Measurements from ENCODE around the gene FLRT1. TPM values are rescaled to one million over a fixed set of nuclear protein-coding genes. Genes with fewer than 3 reads are reported as not detected.

The FLRT1 gene
- total RNA-seq, 1 donor from 2014 or later = 0.11 TPM

GRCh38 chr11:64028398-64029115 lies 7.2 kb upstream of the FLRT1 start:
- no peaks in the 10 kb centered on the region for H3K36me3 Mint-ChIP-seq
- Histone ChIP-seq H3K27ac (no peak overlapping the region), H3K36me3 (no peaks in the 10 kb centered on the region), H3K4me1 (peaks cover 27% of the 10 kb centered on the region), H3K9me3 (ENCODE audit: low read depth) (no peaks in the 10 kb centered on the region), H3K9ac (no peak overlapping the region), H3K27me3 (peaks cover 47% of the 10 kb centered on the region), H3F3A (ENCODE audit: low read depth) (peaks cover 13% of the 10 kb centered on the region), H3K79me2 (ENCODE audit: low read depth) (no peaks in the 10 kb centered on the region), H3K4me3 (no peak overlapping the region), H2AFZ (replicated peaks) (no peak overlapping the region), H3K4me2 (peak overlapping the region; percentile 71), H4K20me1 (ENCODE audit: low read depth) (peaks cover 6% of the 10 kb centered on the region)
- H3K4me3 Mint-ChIP-seq = peak overlapping the region; percentile 52
- peak overlapping the region; percentile 85 for H3K27ac Mint-ChIP-seq
- no peaks in the 10 kb centered on the region for H3K9me3 Mint-ChIP-seq
- TF ChIP-seq EZH2phosphoT487 (IDR thresholded peaks at IDR 0.05) = no peak
- no peak for TF ChIP-seq CTCF (IDR thresholded peaks at IDR 0.05)
- DNase-seq (ENCODE audit: low spot score) = peak; percentile 96
- H3K27me3 Mint-ChIP-seq (ENCODE audit: insufficient read depth, low read depth) = peaks cover 4% of the 10 kb centered on the region
- H3K4me1 Mint-ChIP-seq = peaks cover 58% of the 10 kb centered on the region

- no peak overlapping the region for H3K4me3 ChIP-seq
- peaks cover 8% of the 10 kb centered on the region for H3K27me3 Mint-ChIP-seq (ENCODE audit: insufficient read depth, low read depth)
Observed at GRCh38 chr11:64029773-64030172, 6.0 kb upstream of the FLRT1 start.

GRCh38 chr11:64031001-64031400 lies 4.7 kb upstream of the FLRT1 start:
- no peak for DNase-seq (ENCODE audit: low spot score)
- peaks cover 55% of the 10 kb centered on the region for H3K4me1 Mint-ChIP-seq
- no peak overlapping the region for H3K4me2 ChIP-seq
- H4K20me1 ChIP-seq (ENCODE audit: low read depth) = peaks cover 15% of the 10 kb centered on the region
- no peaks in the 10 kb centered on the region for H3K9me3 Mint-ChIP-seq
- H3K27ac ChIP-seq = no peak overlapping the region
- no peaks in the 10 kb centered on the region for H3K36me3 ChIP-seq
- peaks cover 10% of the 10 kb centered on the region for H3K27me3 Mint-ChIP-seq (ENCODE audit: insufficient read depth, low read depth)
- H3K79me2 ChIP-seq (ENCODE audit: low read depth) = no peaks in the 10 kb centered on the region
- H3K4me1 ChIP-seq = peaks cover 21% of the 10 kb centered on the region
- H3K27ac Mint-ChIP-seq = no peak overlapping the region
- peaks cover 71% of the 10 kb centered on the region for H3K27me3 ChIP-seq
- H3K4me3 Mint-ChIP-seq = no peak overlapping the region
- TF ChIP-seq EZH2 (IDR thresholded peaks at IDR 0.05) = no peak
- no peak for TF ChIP-seq CTCF (IDR thresholded peaks at IDR 0.05)
- TF ChIP-seq EZH2phosphoT487 (IDR thresholded peaks at IDR 0.05) = no peak
- no peak overlapping the region for H3K9ac ChIP-seq
- H2AFZ ChIP-seq (replicated peaks) = no peak overlapping the region
- H3K9me3 ChIP-seq (ENCODE audit: low read depth) = no peaks in the 10 kb centered on the region
- peaks cover 13% of the 10 kb centered on the region for H3F3A ChIP-seq (ENCODE audit: low read depth)
- H3K4me3 ChIP-seq = no peak overlapping the region
- H3K36me3 Mint-ChIP-seq = no peaks in the 10 kb centered on the region

More at GRCh38 chr11:64029773-64030172, 6.0 kb upstream of the FLRT1 start:
- Histone ChIP-seq H3K27ac (no peak overlapping the region), H3K9me3 (ENCODE audit: low read depth) (no peaks in the 10 kb centered on the region), H3K9ac (no peak overlapping the region), H3K79me2 (ENCODE audit: low read depth) (no peaks in the 10 kb centered on the region), H4K20me1 (ENCODE audit: low read depth) (peaks cover 9% of the 10 kb centered on the region), H3K4me2 (no peak overlapping the region), H2AFZ (replicated peaks) (no peak overlapping the region), H3K27me3 (peaks cover 59% of the 10 kb centered on the region), H3F3A (ENCODE audit: low read depth) (peaks cover 12% of the 10 kb centered on the region), H3K4me1 (peaks cover 27% of the 10 kb centered on the region), H3K36me3 (no peaks in the 10 kb centered on the region)
- Mint-ChIP-seq H3K4me1 (peaks cover 57% of the 10 kb centered on the region), H3K27ac (peak overlapping the region; percentile 83), H3K4me3 (no peak overlapping the region), H3K9me3 (no peaks in the 10 kb centered on the region), H3K36me3 (no peaks in the 10 kb centered on the region)
- TF ChIP-seq EZH2phosphoT487 (IDR thresholded peaks at IDR 0.05) (no peak), EZH2 (IDR thresholded peaks at IDR 0.05) (no peak), CTCF (IDR thresholded peaks at IDR 0.05) (no peak)
- DNase-seq (ENCODE audit: low spot score) = no peak

Data from neural progenitor cell (in vitro differentiated cells).